ENCODE results near the gene RBMS1.

DNA sequence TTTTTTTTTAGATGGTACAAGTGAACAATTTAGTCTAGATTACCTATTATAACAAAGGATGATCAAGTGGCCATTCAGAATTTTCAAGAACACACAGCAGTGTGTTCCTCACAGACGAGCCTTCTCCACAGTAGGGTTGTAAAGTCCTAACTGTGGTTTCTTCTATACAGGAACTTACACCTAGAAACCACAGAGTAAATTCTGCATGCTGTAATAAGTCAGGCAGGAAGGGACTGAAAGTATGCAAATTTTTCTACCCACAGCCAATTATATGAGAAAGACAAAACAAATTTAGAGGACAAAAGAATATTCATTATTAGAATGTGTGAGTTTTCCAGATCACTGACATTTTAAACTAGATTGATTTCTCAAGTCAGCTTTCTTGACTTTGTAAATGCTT, 99.5 kb downstream of the RBMS1 start:
- TF ChIP-seq, protein P1, sequence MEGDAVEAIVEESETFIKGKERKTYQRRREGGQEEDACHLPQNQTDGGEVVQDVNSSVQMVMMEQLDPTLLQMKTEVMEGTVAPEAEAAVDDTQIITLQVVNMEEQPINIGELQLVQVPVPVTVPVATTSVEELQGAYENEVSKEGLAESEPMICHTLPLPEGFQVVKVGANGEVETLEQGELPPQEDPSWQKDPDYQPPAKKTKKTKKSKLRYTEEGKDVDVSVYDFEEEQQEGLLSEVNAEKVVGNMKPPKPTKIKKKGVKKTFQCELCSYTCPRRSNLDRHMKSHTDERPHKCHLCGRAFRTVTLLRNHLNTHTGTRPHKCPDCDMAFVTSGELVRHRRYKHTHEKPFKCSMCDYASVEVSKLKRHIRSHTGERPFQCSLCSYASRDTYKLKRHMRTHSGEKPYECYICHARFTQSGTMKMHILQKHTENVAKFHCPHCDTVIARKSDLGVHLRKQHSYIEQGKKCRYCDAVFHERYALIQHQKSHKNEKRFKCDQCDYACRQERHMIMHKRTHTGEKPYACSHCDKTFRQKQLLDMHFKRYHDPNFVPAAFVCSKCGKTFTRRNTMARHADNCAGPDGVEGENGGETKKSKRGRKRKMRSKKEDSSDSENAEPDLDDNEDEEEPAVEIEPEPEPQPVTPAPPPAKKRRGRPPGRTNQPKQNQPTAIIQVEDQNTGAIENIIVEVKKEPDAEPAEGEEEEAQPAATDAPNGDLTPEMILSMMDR (IDR thresholded peaks at IDR 0.05): no peak
- no peak for TF ChIP-seq POLR2AphosphoS5 (IDR thresholded peaks at IDR 0.05; ENCODE audit: insufficient read depth in 1 of 2, low read depth in 1 of 2)

Measured in vagina (tissue), 2 donors.